Heart left ventricle (tissue), 16 donors: ENCODE results near the gene KIF13A. TPM values are rescaled to one million over a fixed set of nuclear protein-coding genes. Genes with fewer than 3 reads are reported as not detected.
"Not testable (repeated sequence)": the region's sequence is repeated elsewhere in the genome, so short reads cannot be mapped to it uniquely, and the experiment has no call there.

ENCODE experiments used
- ATAC-seq, 4 donors: fragments of 200-7000 bp; cut with Tn5 transposase; one replicate each; pipeline ENCODE4 v1.9.1; 2020 to 2022; ENCODE audit warnings: moderate library complexity in 4 of 4, mild to moderate bottlenecking in 3 of 4, moderate number of reproducible peaks in 1 of 4
- DNase-seq, 5 donors: peaks; one replicate each; pipeline ENCODE4 v3.0.0-alpha.2; 2020
- H3K27ac ChIP-seq, 12 donors: fragments of 200-600 bp; sonication (generic) in 4 of 12; one replicate each; pipeline versions ENCODE4 v1.5.0 to v1.8.0; 2016 to 2022; ENCODE audit warnings: mild to moderate bottlenecking in 2 of 12
- H3K27me3 ChIP-seq, 9 donors: fragments of 200-600 bp; sonication (generic) in 2 of 9; one replicate each; pipeline versions ENCODE4 v1.5.1 to v1.8.0; 2016 to 2022; ENCODE audit warnings: mild to moderate bottlenecking in 3 of 9
- H3K36me3 ChIP-seq, 9 donors: fragments of 200-600 bp; sonication (generic) in 2 of 9; one replicate each; pipeline versions ENCODE4 v1.5.0 to v1.8.0; 2018 to 2022; ENCODE audit warnings: mild to moderate bottlenecking in 2 of 9
- H3K4me1 ChIP-seq, 12 donors: fragments of 200-600 bp; sonication (generic) in 4 of 12; one replicate each; pipeline versions ENCODE4 v1.5.0 to v1.8.0; 2016 to 2022; ENCODE audit warnings: mild to moderate bottlenecking in 3 of 12
- H3K4me3 ChIP-seq, 12 donors: fragments of 200-600 bp; sonication (generic) in 4 of 12; one replicate each; pipeline versions ENCODE4 v1.5.0 to v1.8.0; 2017 to 2022; ENCODE audit warnings: mild to moderate bottlenecking in 9 of 12, moderate library complexity in 4 of 12
- H3K9me3 ChIP-seq, 12 donors: fragments of 200-600 bp; sonication (generic) in 4 of 12; one replicate each; pipeline versions ENCODE4 v1.5.0 to v1.8.0; 2016 to 2022; ENCODE audit warnings: mild to moderate bottlenecking in 1 of 12
- POLR2A ChIP-seq, 2 donors: fragments of 450-650 bp; IDR thresholded peaks; one replicate each; pipeline ENCODE4 v1.6.1; 2017; ENCODE audit warnings: antibody characterized with exemption in 2 of 2, mild to moderate bottlenecking in 2 of 2, moderate library complexity in 2 of 2
- WGBS, 4 donors: extraction: QIAGEN DNeasy Blood & Tissue Kit in 2 of 4; methylation state at CpG; one replicate each; pipeline versions ENCODE4 v1.1.5 to v1.1.7; 2013 to 2018; 5-methylcytosine and 5-hydroxymethylcytosine counted together
- intact Hi-C, 10 donors: fragments of 100-400 bp; cut with DNase I; formaldehyde crosslinking; loops; one replicate each; pipeline versions ENCODE4 v1.11.1 to v1.14.2; 2022
- polyA plus RNA-seq, 2 donors: library from polyadenylated mRNA; stranded (reverse); fragments of 200-250 nt; gene quantifications; one replicate each; pipeline ENCODE4 v1.2.3, GENCODE V29; 2013
- total RNA-seq, 9 donors: library from RNA; depleted of rRNA in 2 of 9; stranded (reverse); fragments of >200 nt in 2 of 9; fragmentation: NEBNext Ultra II Directional in 3 of 9; extraction: Animal tissue kit (Norgen Biotek cat#: 25700) in 3 of 9; gene quantifications; one replicate each; pipeline versions ENCODE4 v1.1.0 to v1.2.4, GENCODE V29; 2016 to 2023
- TF ChIP-seq, protein P1 (sequence below), 12 donors: fragments of 200-600 bp; sonication (generic) in 4 of 12; IDR thresholded peaks; one replicate each; pipeline versions ENCODE4 v1.5.0 to v1.8.0; 2018 to 2022; ENCODE audit warnings: antibody characterized with exemption in 12 of 12, mild to moderate bottlenecking in 5 of 12
- donor health status: ischemic (EF 13 %, LVEDD 7.1; RV severe dilation, severe dysfunction).
- donor health status: healthy with polysubstance abuse.
- donor health status: DM: no; HTN: yes; CAD: no.
- donor health status: DM: no; HTN: no; CAD: no.
- donor health status: ischemic (EF 25% LVEDD 6.9; RV normal size, moderate dysfunction).
- donor health status: ischemic (EF 25% LVEDD 5.7; RV mildly dilated, moderate dysfunction).
- donor health status: healthy.
- donor health status: DM: yes; HTN: yes; CAD: no.
- donor health status: ischemic (EF 35%, LVEDD 5.7; RV mildly dilated, moderate dysfunction).
- donor health status: nonischemic (EF 11% LVEDD 7.7; RV severe dilation, severe dysfunction).
- donor health status: DM: yes; HTN: yes; CAD: no.
- donor health status: PGD.
- donor health status: ischemic (EF 29% LVEDD 5.4; RV normal size, mild dysfunction).
- donor health status: nonischemic (EF 23%, LVEDD 6.1; RV moderate dilation, normal function).

Gene KIF13A
- total and polyA plus RNA-seq, 11 donors, result 17.1 to 148 (median 72.2) TPM

DNA sequence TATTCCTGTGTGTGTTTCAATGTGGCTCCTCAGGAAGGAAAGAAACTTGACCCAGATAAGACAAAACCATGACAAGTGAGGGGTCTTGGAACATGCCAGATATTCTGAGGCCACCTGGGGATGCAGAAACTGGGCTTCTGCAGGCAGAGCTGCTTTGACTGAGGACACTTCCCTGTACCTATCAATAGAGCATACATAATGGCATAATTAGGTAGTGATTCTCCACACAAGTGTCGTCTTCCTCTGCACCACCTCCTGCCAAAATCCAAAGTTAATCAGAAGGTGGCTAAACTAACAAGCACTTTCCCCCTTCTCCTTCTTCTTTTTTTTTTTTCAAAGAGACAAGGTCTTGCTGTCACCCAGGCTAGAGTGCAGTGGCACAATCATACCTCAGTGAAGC, 97.1 kb downstream of the KIF13A start:
- Histone ChIP-seq H3K36me3 (peaks cover 0 to 40% (median 12%) of the 10 kb centered on the region in 9 donors), H3K27ac (no peak overlapping the region), H3K4me1 (peaks cover 0 to 33% (median 9%) of the 10 kb centered on the region in 12 donors), H3K27me3 (no peaks in the 10 kb centered on the region), H3K4me3 (no peak overlapping the region), H3K9me3 (peaks cover 0 to 16% (median 9%) of the 10 kb centered on the region in 12 donors)
- DNase-seq (no peak), ATAC-seq (no peak)
- WGBS, 4 donors, result 36 to 50% (median 41%) methylated on average over 1 of the region's 1 CpG
- TF ChIP-seq, protein P1, sequence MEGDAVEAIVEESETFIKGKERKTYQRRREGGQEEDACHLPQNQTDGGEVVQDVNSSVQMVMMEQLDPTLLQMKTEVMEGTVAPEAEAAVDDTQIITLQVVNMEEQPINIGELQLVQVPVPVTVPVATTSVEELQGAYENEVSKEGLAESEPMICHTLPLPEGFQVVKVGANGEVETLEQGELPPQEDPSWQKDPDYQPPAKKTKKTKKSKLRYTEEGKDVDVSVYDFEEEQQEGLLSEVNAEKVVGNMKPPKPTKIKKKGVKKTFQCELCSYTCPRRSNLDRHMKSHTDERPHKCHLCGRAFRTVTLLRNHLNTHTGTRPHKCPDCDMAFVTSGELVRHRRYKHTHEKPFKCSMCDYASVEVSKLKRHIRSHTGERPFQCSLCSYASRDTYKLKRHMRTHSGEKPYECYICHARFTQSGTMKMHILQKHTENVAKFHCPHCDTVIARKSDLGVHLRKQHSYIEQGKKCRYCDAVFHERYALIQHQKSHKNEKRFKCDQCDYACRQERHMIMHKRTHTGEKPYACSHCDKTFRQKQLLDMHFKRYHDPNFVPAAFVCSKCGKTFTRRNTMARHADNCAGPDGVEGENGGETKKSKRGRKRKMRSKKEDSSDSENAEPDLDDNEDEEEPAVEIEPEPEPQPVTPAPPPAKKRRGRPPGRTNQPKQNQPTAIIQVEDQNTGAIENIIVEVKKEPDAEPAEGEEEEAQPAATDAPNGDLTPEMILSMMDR (IDR thresholded peaks at IDR 0.05), result no peak
- no peak for TF ChIP-seq POLR2A (IDR thresholded peaks at IDR 0.05)
- intact Hi-C loops, result no loop called here

DNA sequence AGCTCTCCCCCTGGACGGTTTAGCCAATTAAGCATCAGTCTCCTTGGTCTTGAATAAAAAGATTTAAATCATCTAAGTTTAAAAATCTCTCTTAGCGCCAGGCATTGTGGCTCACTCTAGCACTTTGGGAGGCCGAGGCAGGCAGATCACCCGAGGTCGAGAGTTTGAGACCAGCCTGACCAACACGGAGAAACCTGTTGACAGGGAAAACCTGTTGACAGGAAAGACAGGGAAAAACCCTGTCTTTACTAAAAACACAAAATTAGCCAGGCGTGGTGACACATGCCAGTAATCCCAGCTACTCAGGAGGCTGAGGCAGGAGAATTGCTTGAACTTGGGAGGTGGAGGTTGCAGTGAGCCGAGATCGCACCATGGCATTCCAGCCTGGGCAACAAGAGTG, 97.7 kb downstream of the KIF13A start:
- ATAC-seq, H3K27ac ChIP-seq, intact Hi-C loops, H3K27me3 ChIP-seq, H3K4me3 ChIP-seq, DNase-seq: not testable (repeated sequence)
- Histone ChIP-seq H3K9me3 (peaks cover 0 to 11% (median 6%) of the 10 kb centered on the region in 12 donors), H3K4me1 (peaks cover 0 to 38% (median 14%) of the 10 kb centered on the region in 12 donors), H3K36me3 (peaks cover 0 to 35% (median 6%) of the 10 kb centered on the region in 9 donors)
- WGBS, 4 donors, result 89 to 94% (median 93%) methylated on average over 9 of the region's 9 CpGs

DNA sequence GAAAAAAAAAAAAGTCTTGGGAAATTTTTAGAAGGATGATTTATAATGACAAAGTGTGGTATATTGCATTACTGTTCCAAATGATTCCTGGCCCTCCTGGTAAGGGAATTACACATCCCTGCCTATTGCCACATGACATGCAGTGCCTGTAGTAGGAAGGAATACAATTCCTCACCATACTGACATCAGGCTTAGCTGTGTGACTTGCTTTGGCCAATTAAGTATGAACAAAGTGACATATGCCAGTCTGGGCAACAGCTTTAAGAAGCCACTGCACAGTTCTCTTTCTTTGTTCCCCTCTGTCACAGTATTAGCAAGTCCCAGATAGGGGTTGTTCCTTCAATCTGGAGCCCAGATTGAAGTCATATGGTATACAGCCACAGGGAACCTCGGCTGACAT, 100.5 kb downstream of the KIF13A start:
- peak in 2 of 4 donors; percentile 14 to 36 for ATAC-seq
- TF ChIP-seq, protein P1 (IDR thresholded peaks at IDR 0.05), result no peak
- no peak for TF ChIP-seq POLR2A (IDR thresholded peaks at IDR 0.05)
- Histone ChIP-seq H3K36me3 (peaks cover 0 to 7% (median 0%) of the 10 kb centered on the region in 9 donors), H3K27ac (no peak overlapping the region), H3K4me1 (peaks cover 0 to 51% (median 26%) of the 10 kb centered on the region in 12 donors), H3K9me3 (no peaks in the 10 kb centered on the region), H3K4me3 (no peak overlapping the region), H3K27me3 (no peaks in the 10 kb centered on the region)
- no peak for DNase-seq
- intact Hi-C loops, result no loop called here
- 81 to 91% (median 85%) methylated on average over 1 of the region's 1 CpG for WGBS, 4 donors

DNA sequence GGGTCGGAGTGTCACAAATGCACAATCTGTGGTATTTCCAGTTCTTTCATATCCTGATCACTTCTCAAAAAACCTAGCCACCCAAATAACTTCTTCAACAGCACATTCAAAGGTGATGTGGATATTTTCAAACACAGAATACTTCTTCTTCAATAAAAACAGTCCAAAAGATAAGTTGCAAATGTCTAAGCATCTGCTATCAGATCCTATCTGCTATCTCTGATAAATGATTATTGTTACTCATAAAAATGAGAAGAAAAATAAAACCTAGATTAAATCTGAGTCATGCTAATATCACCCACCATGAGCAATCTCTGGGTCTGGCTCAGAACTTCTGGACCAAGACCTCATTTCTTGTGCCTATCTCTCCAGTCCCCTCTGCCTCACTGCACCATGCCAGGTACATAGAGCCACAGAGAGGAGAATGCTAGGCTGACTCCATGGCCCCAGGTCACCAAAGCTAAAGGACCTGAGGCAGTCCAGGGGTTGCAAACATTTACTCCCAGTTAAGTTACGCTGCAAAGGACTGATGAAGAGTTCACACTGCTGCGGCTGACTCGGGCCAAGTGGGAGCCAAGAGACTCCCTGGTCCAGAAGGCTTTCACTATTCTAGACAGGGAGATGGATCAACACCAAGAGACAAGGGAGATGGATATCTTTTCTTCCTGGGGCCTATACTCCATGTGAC, 101.4 kb downstream of the KIF13A start:
- no peaks in the 10 kb centered on the region for H3K27me3 ChIP-seq
- peaks cover 0 to 47% (median 26%) of the 10 kb centered on the region in 12 donors for H3K4me1 ChIP-seq
- TF ChIP-seq, protein P1 (IDR thresholded peaks at IDR 0.05), result no peak
- TF ChIP-seq POLR2A (IDR thresholded peaks at IDR 0.05), result no peak
- no peak overlapping the region for H3K27ac ChIP-seq
- no peak for DNase-seq
- H3K36me3 ChIP-seq, result no peaks in the 10 kb centered on the region
- intact Hi-C loops, result no loop called here
- peak; percentile 8 to 21 (median 16) for ATAC-seq
- 92 to 96% (median 95%) methylated on average over 4 of the region's 4 CpGs for WGBS, 4 donors
- no peak overlapping the region for H3K4me3 ChIP-seq
- H3K9me3 ChIP-seq, result no peaks in the 10 kb centered on the region
